ENCODE measurements around the gene ITCH.

DNA sequence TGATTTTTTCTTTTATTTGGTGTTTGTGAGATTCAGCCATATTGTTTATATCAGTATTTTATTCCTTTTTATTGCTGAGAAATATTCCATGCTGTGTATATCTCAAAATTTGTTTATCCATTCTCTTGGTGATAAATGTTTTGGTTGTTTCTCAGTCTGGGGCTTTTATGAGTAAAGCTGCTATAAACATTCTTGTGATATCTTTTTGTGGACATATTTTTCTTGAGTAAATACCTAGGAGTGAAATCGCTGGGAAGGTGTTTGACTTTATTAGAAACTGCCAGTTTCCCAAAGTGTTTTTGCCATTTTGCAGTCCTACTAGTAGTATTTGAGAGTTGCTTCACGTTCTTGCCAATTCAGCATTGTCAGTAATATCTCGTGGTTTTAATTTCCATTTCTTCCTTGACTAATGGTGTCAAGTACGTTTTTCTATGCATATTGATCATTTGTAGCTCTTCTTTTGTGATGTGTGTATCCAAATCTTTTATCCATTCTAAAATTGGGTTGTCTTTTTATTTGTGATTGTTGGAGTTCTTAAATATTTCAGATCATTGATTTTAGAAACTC lies 122.1 kb downstream of the ITCH start:
- TF ChIP-seq EZH2 (IDR thresholded peaks at IDR 0.05; ENCODE audit: borderline replicate concordance, low read length), result no peak
- TF ChIP-seq, protein P1, sequence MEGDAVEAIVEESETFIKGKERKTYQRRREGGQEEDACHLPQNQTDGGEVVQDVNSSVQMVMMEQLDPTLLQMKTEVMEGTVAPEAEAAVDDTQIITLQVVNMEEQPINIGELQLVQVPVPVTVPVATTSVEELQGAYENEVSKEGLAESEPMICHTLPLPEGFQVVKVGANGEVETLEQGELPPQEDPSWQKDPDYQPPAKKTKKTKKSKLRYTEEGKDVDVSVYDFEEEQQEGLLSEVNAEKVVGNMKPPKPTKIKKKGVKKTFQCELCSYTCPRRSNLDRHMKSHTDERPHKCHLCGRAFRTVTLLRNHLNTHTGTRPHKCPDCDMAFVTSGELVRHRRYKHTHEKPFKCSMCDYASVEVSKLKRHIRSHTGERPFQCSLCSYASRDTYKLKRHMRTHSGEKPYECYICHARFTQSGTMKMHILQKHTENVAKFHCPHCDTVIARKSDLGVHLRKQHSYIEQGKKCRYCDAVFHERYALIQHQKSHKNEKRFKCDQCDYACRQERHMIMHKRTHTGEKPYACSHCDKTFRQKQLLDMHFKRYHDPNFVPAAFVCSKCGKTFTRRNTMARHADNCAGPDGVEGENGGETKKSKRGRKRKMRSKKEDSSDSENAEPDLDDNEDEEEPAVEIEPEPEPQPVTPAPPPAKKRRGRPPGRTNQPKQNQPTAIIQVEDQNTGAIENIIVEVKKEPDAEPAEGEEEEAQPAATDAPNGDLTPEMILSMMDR (conservative IDR thresholded peaks at IDR 0.05 in 1 of 2, IDR thresholded peaks at IDR 0.05 in 1 of 2; ENCODE audit: extremely low read depth in 1 of 2, insufficient read depth in 1 of 2, low read depth in 1 of 2, low read length in 2 of 2), result no peak
